Islet of Langerhans (tissue), 1 donor: ENCODE measurements around the gene KCNE5.
"Not testable (repeated sequence)": the region's sequence is repeated elsewhere in the genome, so short reads cannot be mapped to it uniquely, and the experiment has no call there.

Source experiments
- FAIRE-seq: peaks from one replicate; lab custom pipeline; 2011; peaks lifted over from hg19 to GRCh38; lab: Jason Lieb, UNC

The KCNE5 gene

DNA sequence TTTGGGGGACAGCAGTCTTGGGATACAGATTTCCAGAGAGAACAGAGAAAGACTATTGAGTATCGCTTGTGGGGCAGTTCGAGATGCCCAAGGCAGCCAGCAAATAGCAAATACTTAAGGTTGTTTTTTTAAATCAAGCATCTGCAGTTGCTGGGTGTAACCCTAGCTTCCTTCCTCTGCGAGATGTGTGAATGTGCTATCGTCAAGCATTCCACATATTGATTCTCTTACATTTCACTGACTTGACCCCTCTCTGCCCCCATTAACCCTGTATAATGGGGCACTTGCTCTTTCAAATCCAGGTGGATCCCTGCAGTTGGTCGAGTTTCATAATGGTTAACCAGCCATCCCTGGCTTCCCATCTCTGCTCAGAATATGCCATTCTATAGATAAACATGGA lies 23.5 kb downstream of the KCNE5 start:
- no peak for FAIRE-seq

DNA sequence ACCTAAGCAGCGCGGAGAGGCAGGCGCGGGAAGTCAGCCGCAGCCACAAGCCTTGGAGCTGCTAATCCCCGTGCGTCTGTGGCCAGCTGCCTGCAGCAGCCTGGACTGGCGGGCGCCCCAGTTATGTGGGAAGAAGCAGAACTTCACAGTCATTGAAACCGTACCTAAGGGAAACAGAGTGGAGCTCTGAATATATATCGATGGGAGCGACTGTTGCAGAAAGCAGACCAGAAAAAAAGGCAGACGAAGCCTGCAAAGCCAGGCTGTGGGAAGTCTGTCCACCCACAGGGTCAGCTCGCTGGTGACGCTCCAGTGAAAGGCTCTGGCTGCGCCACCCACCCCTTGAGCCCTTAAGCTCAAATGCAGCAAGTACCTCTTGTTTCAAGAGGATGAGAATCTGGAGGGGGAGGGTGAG lies 24.7 kb downstream of the KCNE5 start:
- no peak for FAIRE-seq

DNA sequence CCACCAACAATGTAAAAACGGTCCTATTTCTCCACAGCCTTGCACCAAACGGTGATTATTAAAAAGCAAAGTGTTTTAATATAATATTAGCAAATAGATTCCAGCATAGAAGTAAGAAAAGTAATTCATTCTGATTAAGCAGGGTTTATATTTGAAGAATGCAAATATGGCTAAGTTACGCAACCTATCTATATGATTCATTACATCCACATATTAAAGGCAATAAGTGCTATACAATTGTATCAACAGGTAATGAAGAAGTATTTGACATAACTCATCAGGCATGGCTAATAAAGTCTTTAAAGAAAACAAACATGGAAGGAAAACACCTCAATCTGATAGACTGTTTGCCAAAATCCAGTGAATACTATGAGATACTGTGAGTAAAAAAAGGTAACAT lies 29.0 kb downstream of the KCNE5 start:
- FAIRE-seq: no peak

DNA sequence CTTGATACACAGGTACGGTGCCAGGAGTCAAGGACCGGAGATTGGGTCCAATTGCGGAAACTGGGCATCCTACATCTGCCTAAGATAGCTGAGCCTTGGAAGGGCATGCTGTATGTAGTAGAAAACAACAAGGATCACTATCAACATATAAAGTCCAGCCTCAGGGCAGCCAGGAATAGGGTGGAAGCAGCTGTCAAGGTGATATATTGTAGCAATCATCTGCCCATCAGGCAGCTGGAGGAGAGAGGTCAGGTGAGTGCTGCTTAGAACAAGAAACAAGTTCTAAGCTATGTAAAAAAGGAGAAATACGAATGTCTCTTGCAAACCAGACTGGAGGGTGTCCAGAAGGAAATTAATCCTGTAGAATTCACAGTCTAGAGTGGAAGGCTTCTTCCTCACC lies 34.8 kb downstream of the KCNE5 start:
- no peak for FAIRE-seq

DNA sequence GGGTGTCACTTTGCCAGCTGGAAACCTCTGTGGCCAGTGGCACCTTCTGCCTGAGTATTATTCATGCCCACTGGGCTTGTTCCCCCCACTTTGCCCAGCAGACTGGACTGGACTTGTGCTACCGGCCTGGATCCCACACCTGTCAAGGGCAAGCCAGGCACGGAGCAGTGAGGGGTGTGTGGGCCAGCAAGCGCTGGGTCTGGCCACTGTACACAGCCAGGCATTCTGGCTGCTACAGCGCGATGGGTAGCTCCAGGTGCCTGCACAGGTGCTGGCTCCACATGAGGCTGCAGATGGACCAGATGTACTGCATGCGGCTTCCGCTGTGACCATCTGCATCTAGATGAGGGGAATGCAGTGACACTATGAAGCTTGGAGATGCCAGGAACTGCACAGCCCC lies 39.5 kb downstream of the KCNE5 start:
- FAIRE-seq: no peak

DNA sequence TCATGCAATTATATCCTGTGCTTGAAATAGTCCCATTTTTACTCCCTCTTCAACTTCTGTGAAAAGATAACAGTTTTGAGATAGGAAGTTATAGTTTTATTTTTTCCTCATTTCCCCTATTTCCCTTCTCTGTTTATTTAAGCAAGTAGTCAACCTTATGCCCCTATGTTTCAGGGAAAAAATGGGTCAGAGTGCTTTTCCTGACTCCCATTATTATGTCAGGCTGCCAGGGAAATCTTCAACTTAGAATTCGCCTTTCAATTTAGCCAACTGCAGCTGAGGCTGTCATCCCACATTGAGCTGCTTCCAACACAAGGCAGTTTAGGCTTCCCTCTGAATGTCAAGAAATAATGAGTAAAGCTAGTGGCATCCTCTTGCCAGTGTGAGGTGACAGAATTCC lies 46.1 kb downstream of the KCNE5 start:
- FAIRE-seq: no peak

DNA sequence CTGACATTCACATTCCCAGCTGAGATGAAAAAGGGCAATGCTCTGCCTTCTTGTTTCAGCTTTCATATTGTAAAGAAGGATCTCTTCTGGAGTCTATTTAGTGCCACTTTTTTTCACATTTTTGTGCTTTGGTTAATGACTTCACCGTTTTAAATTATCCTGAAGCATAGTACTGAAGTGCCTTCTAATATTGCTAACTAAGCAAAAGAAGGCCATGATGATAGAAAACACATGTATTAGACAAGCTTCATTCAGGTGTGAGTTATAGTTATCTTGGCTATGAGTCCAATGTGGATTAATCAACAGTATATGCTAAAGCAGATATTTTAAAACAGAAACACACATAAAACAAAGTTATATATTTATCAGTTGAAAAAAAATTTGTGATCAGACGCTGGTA lies 47.9 kb downstream of the KCNE5 start:
- no peak for FAIRE-seq

DNA sequence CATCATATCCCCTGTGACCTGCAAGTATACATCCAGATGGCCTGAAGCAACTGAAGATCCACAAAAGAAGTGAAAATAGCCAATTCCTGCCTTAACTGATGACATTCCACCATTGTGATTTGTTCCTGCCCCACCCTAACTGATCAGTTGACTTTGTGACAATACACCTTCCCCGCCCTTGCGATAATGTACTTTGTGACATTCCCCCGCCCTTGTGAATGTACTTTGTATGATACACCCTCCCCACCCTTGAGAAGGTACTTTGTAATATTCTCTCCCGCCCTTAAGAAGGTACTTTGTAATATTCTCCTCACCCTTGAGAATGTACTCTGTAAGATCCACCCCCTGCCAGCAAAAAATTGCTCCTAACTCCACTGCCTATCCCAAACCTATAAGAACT lies 48.9 kb downstream of the KCNE5 start:
- not testable (repeated sequence) for FAIRE-seq
